Activated CD8-positive, alpha-beta memory T cell treated with anti-CD3 and anti-CD28 coated beads for 48 hours (primary cell): ENCODE measurements around the gene CCDC179.

Experiments
- DNase-seq, 3 experiments: peaks; one replicate each; pipeline ENCODE4 v3.0.0-alpha.2; 2020; ENCODE audit warnings: low read depth in 2 of 3, low spot score in 2 of 3

The CCDC179 gene

GRCh38 chr11:22860241-22860640 lies at the start of gene CCDC179:
Gene CCDC179, minus strand, starts transcription at chr11:22860474. Its CDS starts 53 bp downstream, at chr11:22860421.
- no peak for DNase-seq

GRCh38 chr11:22903782-22904181 lies 43.5 kb upstream of the CCDC179 start:
- no peak for DNase-seq

GRCh38 chr11:22901603-22902002 lies 41.3 kb upstream of the CCDC179 start:
- no peak for DNase-seq

- no peak for DNase-seq
Measured at GRCh38 chr11:22900764-22901486, 40.7 kb upstream of the CCDC179 start.

- no peak for DNase-seq
Measured at GRCh38 chr11:22898036-22898435, 37.8 kb upstream of the CCDC179 start.

GRCh38 chr11:22890227-22890626 lies 30.0 kb upstream of the CCDC179 start:
- no peak for DNase-seq

GRCh38 chr11:22884217-22884616 lies 23.9 kb upstream of the CCDC179 start:
- DNase-seq, result no peak

GRCh38 chr11:22879630-22880029 lies 19.4 kb upstream of the CCDC179 start:
- DNase-seq, result no peak

- DNase-seq, result no peak
Measured at GRCh38 chr11:22878604-22879003, 18.3 kb upstream of the CCDC179 start.

GRCh38 chr11:22878039-22878438 lies 17.8 kb upstream of the CCDC179 start:
- DNase-seq, result no peak

- peak in 1 of 3 experiments; percentile 19 for DNase-seq
Measured at GRCh38 chr11:22875869-22876473, 15.7 kb upstream of the CCDC179 start.

- no peak for DNase-seq
Measured at GRCh38 chr11:22869325-22869724, 9.1 kb upstream of the CCDC179 start.

- DNase-seq, result no peak
Measured at GRCh38 chr11:22859756-22860155, 518 bp downstream of the CCDC179 start.

- DNase-seq, result no peak
Measured at GRCh38 chr11:22851477-22851876, 8.8 kb downstream of the CCDC179 start.

- DNase-seq, result no peak
Measured at GRCh38 chr11:22846726-22847125, 13.5 kb downstream of the CCDC179 start.

GRCh38 chr11:22832315-22833015 lies 27.8 kb downstream of the CCDC179 start:
- no peak for DNase-seq

GRCh38 chr11:22830082-22830414 lies 30.2 kb downstream of the CCDC179 start:
- DNase-seq, result no peak

GRCh38 chr11:22829231-22830081 lies 30.8 kb downstream of the CCDC179 start, which contains the start of gene SVIP:
Gene SVIP, minus strand, starts transcription at chr11:22829801. Its CDS starts 53 bp downstream, at chr11:22829748.
- DNase-seq, result peak; percentile 80 to 92 (median 81)

- DNase-seq, result no peak
Measured at GRCh38 chr11:22828373-22828772, 31.9 kb downstream of the CCDC179 start.

GRCh38 chr11:22822203-22822602 lies 38.1 kb downstream of the CCDC179 start:
- no peak for DNase-seq

GRCh38 chr11:22809893-22810292 lies 50.4 kb downstream of the CCDC179 start:
- no peak for DNase-seq
